Stimulated activated naive CD8-positive, alpha-beta T cell treated with anti-CD3 and anti-CD28 coated beads, Interleukin-15, Interleukin-2, amounts not matched to agents 100 U/mL and 50 U/mL, for 24 hours (primary cell): ENCODE results near the gene MYPN.
"Not testable (repeated sequence)": the region's sequence is repeated elsewhere in the genome, so short reads cannot be mapped to it uniquely, and the experiment has no call there.

ENCODE experiments used
- ATAC-seq: fragments of 150-1000 bp; cut with Tn5 transposase; one replicate; pipeline ENCODE4 v1.10.0; 2021
- DNase-seq: peaks from one replicate; pipeline ENCODE4 v3.0.0; 2021

The MYPN gene

DNA sequence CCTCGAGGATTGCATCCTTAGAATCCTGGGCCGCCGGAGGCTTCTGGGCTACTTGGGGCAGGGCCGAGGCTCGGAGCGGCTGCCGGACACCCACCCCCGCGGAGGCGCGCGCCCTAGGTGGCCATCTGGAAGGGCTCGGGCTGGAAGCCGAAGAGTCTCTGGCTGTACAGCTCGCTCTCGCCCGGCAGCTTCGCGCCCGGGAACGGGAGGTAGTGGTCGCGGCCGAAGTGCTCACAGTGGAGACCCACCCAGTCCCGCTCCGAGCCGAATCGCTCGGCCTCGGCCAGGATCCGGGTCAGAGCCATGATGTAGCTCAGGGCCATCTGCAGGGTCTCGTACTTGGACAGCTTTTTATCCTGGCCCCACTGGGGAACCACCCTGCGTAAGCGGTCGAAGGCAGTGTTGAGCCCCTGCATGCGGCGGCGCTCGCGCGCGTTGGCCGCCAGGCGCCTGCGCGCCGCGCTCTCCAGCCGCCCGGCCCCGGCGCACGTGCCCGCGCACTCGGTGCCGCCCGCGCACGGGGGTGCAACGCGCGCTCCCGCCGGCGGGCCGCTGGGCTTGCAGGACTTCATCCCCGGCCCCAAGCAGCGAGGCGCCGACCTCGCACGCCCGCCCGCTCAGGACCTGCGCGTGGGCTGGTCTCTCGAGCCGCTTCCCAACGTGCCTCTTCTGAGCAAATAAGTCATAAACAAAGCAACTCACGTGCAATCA is 122.0 kb downstream of the MYPN start:
- DNase-seq (peak; percentile 59), ATAC-seq (peak; percentile 91)

DNA sequence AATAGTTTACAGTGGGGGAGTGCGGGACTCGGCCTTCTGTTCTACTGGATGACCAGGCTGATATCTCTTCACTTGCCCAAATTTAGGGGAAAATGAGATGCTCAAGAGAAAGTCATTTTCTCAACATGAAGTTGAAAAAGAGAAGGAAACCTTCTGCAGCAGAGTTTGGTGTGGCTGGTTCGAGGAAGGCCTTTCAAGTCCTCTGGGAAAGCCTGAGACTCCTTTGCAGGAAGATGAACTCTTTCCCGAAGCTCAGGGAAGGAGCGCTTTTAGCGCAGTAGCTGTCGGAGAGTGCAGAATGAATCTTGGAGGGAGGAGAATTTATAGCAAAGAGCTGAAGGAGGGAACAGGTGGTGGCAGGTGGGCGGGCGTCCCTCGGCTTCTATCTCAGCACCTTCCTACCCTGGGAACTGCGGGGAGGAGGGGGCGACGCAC is 122.5 kb downstream of the MYPN start, which contains the start of gene ATOH7:
TSS of gene ATOH7 (minus strand) at position 297 of the 435 bp plus-strand sequence. CDS start 436 bp downstream, outside the sequence.
- DNase-seq (no peak), ATAC-seq (no peak)

DNA sequence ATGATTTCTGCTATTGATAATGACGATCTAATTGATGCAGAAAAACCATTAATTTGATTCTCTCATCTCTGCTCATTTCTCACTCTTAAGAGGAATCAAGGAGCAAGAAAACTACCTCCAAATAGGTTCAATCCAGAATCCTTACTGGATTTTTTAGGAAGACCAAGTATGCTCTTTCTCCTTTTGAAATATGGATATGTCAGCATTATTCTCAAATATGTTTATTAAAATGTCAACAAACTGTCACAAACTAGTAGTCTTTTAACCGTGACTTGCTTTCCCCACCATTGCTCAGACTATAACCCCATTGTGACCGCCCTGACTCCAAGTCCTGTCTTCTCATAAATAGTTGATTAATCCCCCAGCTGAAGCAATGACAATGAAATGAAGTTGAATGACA is 123.8 kb downstream of the MYPN start:
- ATAC-seq (no peak), DNase-seq (no peak)

DNA sequence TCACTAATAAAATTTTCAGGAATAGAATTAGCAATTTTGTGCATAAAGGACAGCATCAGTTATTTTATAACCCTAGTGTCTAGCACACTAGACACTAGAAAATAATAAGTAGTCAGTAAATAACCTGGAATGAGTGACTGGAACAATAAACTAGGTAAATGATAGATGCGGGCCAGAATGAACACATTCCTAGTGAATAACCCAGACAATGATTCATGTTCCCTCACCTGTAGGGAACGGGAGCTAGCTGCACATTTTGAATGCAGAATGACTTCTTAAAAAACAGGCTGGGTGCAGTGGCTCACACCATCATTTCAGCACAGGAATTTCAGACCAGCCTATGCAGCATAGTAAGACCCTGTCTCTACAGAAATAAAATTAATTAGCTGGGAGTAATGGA is 125.8 kb downstream of the MYPN start:
- ATAC-seq, result no peak
- no peak for DNase-seq

DNA sequence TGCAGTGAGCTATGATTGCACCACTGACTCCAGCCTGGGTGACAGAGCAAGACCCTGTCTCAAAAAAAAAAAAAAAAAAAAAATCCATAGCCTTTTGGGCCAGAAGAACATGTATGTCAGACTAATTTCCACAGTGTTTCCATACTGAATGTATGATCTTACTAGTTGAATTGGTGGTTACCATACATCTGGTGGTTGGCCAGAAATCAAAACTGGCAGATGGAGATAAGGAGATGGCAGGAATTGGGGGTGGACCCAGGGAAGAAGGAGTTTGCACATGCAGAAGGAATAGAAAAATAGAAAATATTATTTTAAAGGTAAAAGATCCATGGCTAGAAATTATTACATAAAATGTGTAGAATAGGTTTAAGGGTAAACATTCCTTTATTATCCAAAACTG is 126.3 kb downstream of the MYPN start:
- no peak for ATAC-seq
- no peak for DNase-seq

DNA sequence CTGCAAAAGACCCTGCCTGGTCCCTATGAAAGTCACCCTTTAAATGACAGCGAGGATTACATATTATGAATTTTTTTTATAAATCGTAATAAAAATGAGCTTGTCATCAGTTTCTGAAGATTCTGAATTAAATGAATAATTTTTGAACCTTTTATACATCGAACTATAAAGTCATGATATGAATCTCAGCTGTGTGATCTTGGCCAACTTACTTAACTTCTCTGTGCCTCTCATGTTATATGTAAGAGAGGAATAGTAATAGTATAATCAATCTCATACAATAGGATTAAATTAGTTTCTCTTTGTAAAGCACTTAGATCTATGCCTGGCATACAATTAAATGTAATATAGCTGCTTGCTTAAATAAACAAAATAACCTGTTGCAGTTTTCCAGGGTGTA is 127.9 kb downstream of the MYPN start:
- ATAC-seq, result no peak
- DNase-seq, result no peak

DNA sequence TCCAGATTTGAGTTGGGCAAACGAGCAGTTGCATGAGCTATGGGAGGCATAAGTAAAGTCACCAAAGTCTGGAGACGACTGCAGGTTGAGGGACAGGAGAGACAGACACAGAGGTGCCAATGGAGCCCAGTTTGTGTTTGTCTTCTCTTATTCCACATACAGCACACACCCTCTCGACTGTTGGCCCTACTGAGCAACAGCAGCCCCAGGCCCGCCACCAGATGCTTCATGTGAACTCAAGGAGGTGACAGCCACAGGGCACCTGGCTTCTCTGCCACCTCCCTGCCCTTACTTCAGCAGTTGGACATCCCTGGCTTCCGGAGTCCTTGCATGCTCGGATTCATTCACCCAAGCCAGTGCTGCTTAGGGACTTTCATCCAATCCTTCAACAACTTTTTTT is 129.1 kb downstream of the MYPN start:
- no peak for DNase-seq
- ATAC-seq, result no peak

DNA sequence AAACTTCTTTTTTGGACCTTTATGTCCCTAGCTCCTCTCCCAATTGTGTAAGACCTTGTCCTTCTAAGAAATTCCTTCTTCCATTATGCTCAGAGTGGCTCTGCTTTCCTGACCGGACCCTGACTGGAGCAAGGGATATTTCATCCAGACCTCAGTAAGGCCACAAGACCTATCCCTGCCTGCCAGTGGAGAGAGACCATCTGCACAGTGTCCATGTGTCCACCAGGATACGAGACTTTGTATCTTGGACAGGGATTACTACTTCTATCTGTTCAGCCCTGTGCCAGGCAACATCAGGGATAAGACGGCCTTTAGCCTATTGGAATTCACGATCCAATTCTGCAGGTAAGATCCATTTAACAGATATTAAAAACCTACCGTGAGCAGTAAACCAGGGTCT is 129.8 kb downstream of the MYPN start:
- no peak for ATAC-seq
- no peak for DNase-seq

DNA sequence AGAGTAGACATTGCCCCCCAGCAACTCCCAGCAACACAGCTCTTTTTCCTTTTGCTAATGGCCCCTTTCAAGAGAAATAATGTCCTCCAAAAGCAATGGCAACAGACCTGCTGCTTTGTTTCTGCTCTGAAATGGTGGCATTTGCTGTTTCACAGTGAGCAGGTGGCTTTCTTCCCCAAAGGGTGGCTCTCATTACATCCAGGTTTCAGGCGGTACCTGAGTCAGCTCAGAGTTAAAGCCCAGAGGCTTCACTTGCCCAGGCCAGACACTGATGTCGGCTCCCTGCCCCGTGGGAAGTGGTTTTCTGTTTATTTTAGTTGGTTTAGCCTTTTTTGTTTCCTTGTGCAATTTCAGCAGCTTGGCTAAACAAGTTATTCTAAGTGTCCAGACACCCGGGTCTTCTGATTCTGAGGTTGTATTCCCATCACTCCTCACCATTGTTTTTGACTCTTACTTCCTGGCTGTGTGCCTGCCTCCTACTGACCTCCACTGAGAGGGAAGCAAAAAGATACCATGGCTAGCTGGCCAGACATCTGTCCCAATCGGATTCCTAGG is 130.4 kb downstream of the MYPN start:
- DNase-seq (no peak), ATAC-seq (no peak)

DNA sequence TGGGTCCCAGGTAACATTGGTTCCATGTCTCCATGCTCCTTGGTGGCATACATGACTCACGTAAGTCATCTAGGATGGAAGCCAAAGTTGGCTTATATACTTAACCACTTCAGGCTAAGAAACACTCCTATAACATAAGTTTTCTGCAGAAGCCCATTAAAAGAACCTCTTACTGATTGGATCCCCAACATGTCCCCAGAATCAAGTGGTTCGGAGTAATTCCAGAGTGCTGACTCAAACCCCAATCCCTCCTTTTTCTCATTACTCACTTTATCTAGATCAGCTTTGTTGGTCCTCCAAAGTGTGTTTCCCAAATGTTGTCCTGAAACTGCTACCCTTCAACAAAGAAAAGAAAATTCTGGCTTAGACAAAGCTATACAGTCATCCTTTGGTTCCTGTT is 132.8 kb downstream of the MYPN start:
- ATAC-seq, result no peak
- no peak for DNase-seq

DNA sequence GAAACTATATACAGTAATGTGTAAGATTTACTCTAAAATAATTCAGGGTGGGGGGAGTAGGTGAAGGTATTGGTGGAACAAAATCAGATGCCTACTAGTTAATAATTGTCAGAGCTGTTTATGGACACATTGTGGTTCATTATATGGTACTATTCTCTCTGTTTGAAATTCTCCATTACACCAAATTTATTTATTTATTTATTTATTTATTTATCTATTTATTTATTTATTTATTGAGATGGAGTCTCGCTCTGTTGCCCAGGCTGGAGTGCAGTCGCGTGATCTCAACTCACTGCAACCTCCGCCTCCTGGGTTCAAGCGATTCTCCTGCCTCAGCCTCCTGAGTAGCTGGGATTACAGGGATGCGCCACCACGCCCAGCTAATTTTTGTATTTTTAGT is 137.1 kb downstream of the MYPN start:
- ATAC-seq, DNase-seq: not testable (repeated sequence)

DNA sequence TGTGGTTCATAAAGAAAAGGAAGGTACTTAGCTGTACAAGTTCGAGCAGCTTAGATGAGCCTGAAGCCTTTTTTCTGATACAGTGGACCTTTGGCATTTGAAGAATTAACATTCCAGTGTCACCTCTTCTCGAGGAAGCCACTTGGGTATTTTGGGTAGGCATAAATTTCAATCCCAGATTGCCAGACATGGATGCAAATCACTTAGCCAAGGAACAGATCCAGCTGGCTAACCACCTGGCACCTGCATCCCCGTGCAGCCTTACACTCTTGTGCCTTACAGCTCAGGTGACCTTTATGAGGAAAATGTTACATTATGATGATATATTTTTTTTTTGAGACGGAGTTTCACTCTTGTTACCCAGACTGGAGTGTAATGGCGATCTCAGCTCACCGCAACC is 138.6 kb downstream of the MYPN start:
- DNase-seq (no peak), ATAC-seq (no peak)

DNA sequence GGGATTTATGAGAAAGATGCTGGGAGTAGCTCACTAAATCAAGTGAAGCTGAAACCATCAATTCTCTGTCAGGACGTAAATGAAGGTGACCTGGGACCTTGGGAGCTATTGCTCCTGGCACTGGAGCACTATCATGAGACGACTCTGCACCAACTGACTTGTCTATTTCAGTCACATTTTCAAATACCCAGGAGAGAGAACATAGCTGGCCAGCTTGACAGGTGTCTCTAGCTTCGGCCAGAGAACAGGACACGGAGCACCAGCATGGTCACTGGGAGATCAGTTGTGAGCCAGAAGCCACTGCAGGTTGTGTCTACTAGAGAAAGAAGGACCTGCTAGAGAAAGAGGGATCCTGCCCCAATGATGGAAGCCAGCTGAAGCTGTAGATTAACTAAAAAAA is 140.0 kb downstream of the MYPN start:
- no peak for DNase-seq

DNA sequence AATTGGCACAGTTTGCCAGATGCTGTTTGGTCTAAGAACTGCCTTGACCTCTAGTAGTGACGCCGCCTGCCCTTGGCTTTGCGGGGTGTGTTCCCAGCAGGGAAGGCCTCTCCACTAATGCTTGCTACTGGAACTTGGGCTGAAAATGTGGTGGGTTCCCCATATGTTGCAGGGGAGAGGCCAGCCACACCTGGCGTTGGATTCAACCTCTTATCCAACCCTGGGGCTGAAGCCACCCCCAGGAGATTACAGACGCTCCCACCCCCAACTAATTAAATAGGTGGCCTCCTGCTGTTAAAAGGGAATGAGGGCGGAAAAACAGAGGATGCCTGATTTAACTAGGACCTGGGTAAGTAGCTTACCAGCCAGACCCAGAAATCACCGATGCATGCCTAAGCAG is 141.9 kb downstream of the MYPN start:
- no peak for ATAC-seq
- no peak for DNase-seq

More for the DNA sequence above, 140.0 kb downstream of the MYPN start:
- ATAC-seq, result no peak

DNA sequence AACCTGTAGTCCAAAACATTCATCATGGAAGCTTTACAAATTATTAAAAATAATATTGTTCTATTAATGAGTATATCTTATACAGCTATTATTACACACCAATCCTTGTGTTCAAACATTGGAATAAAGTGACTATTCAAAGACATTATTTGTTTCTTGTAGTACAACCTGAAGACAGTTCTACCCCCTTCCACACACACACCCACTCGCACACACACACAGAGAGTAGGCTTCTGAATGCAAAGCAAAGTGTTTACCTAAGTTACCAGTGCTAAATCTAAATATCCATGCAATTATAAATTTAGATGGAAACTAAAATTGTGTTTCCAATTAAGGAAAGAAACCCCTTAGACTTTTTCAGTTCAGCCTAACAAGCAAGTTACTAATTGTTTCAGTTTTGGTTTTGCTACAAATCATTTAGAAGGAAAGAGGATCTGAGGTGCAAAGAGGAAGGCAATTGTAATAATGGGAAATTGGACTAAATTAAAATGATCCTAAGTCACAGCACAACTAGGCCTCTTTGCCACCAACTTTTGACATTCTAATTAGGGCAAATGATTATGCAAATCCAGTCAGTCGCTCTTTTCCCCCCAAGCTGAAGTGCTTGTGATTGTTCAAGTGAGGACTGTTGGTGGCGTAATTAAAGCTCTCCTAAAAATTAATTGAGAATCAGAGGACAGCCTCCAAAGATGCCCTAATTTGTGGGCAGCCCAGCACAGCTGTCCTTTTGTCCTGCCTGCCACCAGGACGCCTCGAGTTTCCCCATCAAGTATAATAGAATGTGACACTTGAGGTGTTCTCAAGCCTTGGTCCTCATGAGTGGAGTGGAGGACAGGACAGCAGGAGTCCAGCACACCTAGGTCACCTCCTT is 142.6 kb downstream of the MYPN start:
- ATAC-seq (no peak), DNase-seq (no peak)

DNA sequence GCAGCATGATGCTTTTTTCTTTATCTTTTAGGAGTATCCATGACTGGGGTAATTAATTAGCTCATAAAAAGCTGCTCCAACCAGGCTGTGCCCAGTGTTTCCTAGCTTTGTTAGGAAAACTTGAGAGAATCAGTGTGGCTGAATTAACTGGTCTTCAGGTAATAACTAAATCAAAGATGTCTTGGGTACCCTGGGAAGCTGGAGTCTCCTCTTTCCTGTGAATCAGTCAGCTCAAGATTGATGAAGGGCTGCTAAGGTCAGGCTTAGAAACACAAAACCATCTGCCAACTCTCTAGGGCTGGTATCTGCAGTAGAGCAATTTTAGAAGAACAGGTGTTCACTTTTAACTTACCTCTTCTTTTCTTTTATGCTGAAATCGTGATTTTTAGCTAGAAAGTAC is 144.1 kb downstream of the MYPN start:
- ATAC-seq (no peak), DNase-seq (no peak)

DNA sequence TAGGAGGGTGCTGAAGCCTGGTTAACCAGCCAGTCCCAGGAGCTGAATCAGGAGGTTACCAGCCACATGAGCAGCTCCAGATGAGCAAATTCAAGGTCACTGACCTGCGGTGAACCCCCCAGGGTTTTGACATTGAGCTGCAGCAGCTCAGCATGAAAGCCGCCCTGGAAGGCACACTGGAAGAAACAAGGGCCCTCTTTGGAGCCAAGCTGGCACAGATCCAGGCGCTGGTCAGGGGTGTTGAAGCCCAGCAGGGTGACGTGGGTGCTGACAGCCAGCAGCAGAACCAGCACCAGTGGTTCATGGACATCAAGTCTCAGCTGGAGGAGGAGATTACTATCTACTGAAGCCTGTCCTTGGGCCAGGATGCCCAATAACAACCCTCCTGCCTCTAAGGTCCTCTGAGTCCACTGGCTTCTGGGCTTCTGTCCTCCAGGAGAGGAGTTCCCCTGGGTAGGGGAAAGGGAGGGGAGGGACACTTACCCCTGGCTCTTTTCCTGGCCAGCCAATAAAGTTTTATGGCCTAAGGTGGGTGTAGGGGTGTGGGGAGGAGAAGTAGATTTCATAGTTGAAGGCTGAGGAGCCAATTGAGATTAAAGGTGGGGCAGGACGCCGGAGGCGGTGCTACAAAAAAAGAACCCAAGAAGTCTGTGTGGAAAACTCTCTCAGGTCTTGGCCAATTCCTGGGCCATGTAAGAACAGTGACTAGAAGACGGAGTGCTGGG is 152.0 kb downstream of the MYPN start:
- no peak for DNase-seq

More for the DNA sequence above, 152.0 kb downstream of the MYPN start:
- no peak for ATAC-seq
